ENCODE results near the gene KLHL18. TPM values are rescaled to one million over a fixed set of nuclear protein-coding genes. Genes with fewer than 3 reads are reported as not detected.
"Not testable (repeated sequence)": the region's sequence is repeated elsewhere in the genome, so short reads cannot be mapped to it uniquely, and the experiment has no call there.

The KLHL18 gene
- total RNA-seq, 1 donor from 2014 or later: 49.8 TPM

DNA sequence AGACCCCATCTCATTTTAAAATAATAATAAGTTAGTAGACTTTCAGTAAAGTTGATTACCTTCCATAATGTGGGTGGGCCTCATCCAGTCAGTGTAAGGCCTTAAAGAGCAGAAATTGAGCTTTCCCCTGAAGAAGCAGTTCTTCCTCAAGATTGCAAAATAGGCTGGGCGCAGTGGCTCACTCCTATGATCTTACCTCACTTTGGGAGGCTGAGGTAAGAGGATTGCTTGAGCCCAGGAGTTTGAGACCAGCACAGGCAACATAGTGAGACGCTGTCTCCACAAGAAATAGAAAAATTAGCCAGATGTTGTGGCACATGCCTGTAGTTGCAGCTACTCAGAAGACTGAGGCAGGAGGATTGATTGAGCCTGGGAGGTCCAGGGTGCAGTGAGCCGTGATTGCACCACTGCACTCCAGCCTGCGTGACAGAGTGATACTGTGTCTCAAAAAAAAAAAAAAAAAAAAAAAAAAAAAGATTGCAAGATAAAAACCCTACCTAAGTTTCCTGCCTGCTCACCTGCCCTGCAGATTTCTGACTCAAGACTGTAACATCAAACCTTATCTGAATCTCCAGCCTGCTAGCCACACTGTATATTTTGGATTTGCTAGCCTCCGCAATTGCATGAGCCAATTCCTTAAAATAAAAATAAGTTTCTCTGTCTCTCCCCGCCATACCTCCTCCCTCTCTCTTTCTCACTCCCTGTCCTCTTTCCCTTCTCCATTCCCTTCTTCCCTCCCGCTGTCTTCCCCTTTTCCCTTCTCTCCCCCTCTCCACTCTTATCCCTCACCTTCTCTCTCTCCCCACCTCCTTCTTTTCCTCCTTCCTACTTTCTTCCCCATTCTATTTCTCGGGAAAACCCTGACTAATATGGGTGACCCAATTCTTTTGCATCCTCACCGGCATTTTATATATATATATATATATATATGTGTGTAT, 16.9 kb downstream of the KLHL18 start:
- intact Hi-C loops (cut with DNase I): no loop called here
- DNase-seq (ENCODE audit: missing footprints) (no peak), ATAC-seq (no peak)

DNA sequence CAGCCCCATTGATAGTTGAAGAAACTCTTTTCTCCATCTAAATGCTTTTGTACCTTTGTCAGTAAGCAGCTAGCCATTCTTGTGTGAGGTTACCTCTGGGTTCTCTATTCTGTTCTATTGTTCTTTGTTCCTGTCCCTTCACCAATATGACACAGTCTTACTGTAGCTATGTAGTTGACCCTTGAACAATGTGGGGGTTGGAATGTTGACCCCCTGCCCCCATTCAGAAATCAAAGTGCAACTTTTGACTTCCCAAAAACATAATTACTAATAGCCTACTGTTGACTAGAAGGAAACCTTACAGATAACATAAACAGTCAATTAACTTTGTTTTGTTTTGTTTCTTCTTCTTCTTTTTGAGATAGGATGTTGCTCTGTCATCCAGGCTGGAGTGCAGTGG, 18.7 kb downstream of the KLHL18 start:
- intact Hi-C loops (cut with DNase I): no loop called here
- ATAC-seq: no peak
- no peak for DNase-seq (ENCODE audit: missing footprints)

DNA sequence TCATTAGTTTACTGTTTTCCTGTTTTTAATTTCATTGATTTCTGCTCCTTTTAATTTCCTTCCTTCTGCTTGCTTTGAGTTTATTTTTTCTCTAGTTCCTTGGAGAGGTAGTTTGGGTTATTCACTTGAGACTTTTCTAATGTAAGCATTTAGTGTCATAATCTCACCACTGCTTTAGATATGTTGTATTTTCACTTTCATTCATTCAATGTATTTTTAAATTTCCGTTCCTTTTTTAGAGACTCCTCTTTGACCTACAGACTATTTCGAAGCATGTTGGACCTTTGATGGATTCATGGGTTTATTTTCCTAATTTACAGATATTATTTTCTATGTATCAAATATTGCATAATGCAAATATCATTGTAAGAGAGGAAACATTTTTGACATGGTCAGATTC, 23.3 kb downstream of the KLHL18 start:
- no peak for DNase-seq (ENCODE audit: missing footprints)
- no peak for ATAC-seq
- intact Hi-C loops (cut with DNase I): no loop called here

DNA sequence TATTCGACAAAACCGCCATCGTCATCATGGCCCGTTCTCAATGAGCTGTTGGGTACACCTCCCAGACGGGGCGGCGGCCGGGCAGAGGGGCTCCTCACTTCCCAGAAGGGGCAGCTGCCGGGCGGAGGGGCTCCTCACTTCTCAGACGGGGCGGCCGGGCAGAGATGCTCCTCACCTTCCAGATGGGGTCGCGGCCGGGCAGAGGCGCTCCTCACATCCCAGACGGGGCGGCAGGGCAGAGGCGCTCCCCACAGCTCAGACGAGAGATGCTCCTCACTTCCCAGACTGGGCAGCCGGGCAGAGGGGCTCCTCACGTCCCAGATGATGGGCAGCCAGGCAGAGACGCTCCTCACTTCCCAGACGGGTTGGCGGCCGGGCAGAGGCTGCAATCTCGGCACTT, 26.5 kb downstream of the KLHL18 start:
- ATAC-seq; intact Hi-C loops (cut with DNase I); DNase-seq (ENCODE audit: missing footprints): not testable (repeated sequence)

DNA sequence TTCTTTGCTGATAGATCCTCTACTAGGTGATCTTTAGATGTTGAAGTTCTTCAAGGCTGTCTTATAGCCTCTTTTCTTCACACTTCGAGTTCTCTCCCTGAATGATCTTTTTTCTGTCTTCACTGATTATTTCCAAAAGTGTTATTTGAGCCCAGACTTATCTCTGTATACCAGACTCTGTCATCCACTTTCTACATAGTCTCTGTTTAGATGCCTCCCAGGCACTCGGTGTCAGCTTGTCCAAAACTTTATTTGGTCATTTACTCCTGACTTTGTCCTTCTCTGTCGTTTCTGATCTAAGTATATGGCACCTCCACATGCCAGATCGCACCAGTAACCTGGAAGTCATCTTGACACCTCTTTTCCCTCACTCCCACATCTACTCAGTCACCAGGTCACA, 27.6 kb downstream of the KLHL18 start:
- no peak for DNase-seq (ENCODE audit: missing footprints)
- intact Hi-C loops (cut with DNase I): no loop called here

DNA sequence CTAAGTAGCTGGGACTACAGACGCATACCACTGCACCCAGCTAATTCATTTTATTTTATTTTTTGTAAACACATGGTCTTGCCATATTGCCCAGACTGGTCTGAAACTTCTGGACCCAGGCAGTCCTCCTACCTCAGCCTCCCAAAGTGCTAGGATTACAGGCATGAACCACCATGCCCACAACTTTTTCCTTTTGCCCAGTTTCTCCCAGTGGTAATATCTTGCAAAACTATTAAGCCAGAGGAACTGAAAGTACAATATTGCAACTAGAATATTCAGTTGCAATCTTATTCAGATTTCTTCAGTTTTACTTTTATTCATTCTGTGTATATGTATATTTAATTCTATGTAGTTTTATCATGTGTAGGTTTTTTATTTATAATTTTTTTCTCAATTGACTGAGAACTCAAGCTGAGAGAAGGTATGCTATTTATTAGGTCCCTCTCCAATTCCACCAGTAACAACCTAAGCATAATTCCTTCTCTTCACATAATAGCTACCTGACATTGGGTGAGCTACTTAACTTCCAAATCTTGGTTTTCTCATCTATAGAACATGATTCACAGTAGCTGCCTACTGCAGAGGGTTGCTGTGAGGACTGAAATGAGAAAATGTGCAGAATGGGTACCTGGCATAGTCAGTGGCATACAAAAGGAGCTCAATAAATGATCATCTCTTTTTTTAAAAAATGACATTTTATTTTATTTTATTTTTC, 30.8 kb downstream of the KLHL18 start:
- intact Hi-C loops (cut with DNase I): no loop called here
- no peak for DNase-seq (ENCODE audit: missing footprints)
- no peak for ATAC-seq

More for the DNA sequence above, 27.6 kb downstream of the KLHL18 start:
- ATAC-seq: no peak

DNA sequence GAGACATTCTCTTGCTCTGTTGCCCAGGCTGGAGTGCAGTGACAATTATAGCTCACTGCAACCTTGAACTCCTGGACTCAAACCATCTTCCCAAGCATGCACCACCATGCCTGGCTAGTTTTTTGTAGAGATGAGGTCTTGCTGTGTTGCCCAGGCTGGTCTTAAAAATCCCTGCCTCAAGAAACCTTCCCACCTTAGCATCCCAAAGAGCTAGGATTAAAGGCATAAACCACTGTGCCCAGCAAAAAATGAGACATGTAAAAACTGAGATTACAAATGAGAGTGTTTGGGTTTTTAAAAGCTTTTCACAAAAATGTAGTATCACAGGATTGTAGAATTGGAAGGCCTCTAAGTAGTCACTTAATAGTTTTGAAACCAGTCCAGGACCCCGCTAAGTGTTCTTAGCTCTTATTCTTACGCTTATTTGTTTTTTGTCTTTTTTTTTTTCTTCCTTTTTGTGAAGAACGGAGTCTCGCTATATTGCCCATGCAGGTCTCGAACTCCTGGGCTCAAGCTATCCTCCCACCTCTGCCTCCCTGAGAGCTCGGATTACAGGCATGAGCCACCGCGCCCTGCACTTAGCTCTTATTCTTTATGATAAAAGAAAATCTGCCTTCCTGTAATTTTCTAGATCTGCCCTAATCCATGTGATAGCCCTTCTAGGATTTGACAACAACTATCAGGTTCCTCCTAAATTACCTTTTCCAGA, 31.5 kb downstream of the KLHL18 start:
- DNase-seq (ENCODE audit: missing footprints) (no peak), ATAC-seq (no peak)
- intact Hi-C loops (cut with DNase I): no loop called here

DNA sequence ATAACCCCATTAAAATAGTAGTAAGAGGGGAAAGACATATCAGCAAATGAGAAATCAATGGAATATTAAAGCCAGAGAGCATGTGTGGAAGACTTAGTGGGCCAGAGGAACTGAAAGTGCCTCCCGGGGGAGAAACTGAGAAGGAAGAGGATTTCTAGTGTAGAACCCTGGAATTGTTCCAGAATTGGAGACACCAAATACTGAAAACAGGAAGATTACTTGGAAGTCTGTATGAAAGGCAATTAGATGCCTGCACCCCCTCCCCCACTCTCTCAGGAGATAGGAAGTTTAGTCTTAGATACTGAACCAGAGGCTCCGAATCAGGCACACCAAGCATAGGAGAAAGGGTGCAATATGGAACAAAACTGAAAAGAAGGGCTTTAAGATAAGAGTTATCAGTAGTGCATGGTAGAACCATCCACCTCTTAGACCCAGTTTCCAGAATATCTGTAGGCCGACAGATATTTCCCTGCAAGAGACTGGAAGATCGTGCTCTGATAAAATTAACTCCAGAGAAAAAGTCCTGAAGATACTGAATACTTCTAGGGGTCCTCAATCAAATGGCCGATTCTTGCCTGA, 32.4 kb downstream of the KLHL18 start:
- no peak for DNase-seq (ENCODE audit: missing footprints)
- peak; percentile 50 for ATAC-seq
- intact Hi-C loops (cut with DNase I): no loop called here

DNA sequence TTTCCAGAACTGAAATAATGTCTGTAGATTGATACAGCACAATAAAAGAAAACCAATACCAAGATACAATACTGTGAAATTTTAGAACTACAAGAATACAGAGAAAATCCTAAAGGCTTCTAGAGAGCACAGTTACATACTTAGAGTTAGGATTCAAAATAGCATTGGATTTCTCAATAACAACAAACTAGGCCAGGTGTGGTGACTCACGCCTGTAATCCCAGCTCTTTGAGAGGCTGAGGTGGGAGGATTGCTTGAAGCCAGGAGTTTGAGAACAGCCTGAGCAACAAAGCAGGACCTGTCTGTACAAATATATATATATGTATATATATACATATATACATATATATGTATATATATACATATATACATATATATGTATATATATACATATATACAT, 33.4 kb downstream of the KLHL18 start:
- intact Hi-C loops (cut with DNase I); ATAC-seq: not testable (repeated sequence)

DNA sequence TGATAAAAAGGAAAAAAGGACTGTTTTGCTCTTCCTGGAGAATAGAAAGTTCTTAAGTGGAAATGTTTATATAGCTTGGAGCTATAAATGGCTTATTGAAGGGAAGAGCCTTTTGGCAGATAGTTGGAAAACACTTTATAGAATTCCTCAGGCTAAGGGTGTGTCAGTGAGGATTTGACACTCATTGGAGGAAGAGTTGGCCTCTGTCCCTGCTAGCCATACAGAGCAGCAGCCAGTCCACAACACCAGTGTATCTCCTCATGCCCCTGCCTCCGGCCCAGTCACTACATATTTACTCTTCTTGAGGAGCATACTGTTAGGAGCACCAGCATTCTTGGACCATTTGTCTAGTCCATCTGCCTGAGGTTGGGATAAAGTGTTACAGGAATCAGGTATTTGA, 36.2 kb downstream of the KLHL18 start:
- no peak for DNase-seq (ENCODE audit: missing footprints)
- no peak for ATAC-seq
- intact Hi-C loops (cut with DNase I): no loop called here

More for the DNA sequence above, 33.4 kb downstream of the KLHL18 start:
- DNase-seq (ENCODE audit: missing footprints): not testable (repeated sequence)

DNA sequence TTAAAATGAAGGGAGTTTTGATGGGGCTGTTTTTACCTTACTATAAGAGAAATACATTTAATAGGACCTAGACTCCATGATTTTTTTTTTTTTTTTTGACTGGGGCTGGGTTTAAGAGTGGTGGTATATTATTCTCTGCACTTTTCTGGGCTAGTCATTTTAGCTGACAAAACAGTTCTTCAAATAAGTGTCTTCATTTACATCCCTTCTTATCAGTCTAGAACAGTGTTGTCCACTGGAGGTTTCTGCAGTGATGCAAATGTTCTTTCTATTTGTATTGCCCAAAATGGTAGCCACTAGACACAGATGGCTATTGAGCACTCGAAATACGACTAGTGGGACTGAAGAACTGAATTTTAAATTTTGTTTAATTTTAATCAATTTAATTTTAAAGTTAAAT, 37.2 kb downstream of the KLHL18 start:
- intact Hi-C loops (cut with DNase I): loop anchor here (5.0 kb wide), 1 partner anchor 38 kb away; the partner anchor contains the start of genes KIF9 and KLHL18
- DNase-seq (ENCODE audit: missing footprints) (no peak), ATAC-seq (no peak)

DNA sequence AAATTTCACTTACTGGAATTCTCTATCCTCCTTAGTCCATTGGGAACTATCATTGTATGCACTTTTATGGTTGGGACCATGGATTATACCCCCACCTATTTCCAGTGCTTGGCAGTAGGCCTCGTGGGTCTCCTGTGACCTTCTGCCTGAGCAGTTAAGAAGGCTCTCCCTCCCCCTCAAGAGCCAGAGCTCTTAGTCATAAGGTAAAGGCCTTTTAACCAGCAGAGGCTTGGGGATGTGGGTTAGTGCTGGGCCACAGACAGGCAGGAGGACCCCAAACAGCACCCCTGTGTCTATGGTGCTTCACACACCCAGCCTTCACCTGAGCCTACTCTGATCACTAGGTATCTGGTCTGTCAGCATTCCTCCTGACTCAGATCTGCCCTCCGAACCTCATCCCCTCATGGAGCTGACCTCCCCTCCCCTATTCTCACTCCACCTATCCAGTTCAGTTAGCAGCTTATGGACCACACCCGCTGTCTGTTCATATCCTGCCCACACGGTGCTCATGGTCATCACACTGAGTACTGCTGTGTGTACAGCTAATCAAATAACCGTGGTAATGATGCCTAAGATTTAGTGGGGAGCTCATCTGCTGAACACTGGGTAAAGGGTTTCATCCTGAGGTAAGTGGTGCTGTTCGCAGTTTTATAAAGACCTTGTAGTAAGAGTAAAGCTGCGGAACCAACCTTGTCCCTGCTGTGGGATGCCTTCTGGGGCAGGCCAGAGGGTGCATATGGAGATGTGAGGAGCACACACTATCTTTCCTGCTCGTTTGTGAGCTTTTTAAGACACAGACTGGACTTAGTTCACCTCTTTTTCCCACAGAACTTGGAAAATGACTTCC, 40.9 kb downstream of the KLHL18 start:
- DNase-seq (ENCODE audit: missing footprints): no peak
- intact Hi-C loops (cut with DNase I): loop anchor here (2.0 to 5.0 kb wide), 2 partner anchors 41 to 73 kb away; partner anchors contain the start of genes KIF9 and KLHL18
- ATAC-seq: no peak

DNA sequence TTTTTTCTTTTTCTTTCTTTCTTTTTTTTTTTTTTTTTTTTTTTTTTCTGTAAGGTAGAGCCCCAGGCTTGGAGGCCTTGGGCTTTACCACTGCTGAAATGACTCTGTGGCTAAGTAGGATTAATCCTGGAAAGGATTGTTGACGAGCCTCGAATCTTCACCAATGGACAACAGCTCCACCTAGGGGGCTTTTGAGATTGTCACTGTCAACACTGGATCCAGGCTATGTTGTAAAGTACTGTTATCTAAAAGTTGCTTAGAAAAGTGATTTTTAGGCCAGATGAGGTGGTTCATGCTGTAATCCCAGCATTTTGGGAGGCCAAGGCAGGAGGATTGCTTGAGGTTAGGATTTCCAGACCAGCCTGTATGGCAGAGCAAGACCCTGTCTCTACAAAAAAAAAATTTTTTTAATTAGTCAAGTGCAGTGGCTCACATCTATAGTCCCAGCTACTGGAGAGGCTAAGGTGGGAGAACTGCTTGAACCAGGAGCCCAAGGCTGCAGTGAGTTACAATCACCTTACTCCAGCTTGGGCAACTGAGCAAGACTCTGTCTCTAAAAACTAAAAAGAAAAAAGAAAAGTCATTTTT, 41.6 kb downstream of the KLHL18 start:
- intact Hi-C loops (cut with DNase I): loop anchor here (2.0 to 5.0 kb wide), 2 partner anchors 42 to 74 kb away; partner anchors contain the start of genes KIF9 and KLHL18
- DNase-seq (ENCODE audit: missing footprints) (no peak), ATAC-seq (peak; percentile 85)

DNA sequence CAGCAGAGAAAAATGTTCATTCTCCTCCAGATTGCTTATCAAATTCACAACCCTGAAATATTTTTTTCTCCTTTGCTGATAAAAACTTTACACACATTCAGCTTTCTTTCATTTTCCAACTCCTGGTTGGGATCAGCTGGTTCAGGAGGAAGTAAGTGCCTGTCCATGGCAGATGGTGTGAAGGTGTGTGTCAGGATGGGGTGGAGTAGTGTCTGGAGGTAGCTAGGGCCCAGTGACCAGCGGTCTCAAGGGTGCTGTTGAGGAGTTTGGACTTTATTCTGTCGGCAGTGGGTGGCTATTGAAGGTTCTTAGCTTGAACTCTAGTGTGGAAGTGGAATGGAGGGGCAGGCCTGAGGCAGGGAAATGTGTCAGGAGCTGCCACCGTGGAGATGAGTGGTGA, 51.2 kb downstream of the KLHL18 start:
- ATAC-seq (no peak), DNase-seq (ENCODE audit: missing footprints) (no peak)
- intact Hi-C loops (cut with DNase I): no loop called here

DNA sequence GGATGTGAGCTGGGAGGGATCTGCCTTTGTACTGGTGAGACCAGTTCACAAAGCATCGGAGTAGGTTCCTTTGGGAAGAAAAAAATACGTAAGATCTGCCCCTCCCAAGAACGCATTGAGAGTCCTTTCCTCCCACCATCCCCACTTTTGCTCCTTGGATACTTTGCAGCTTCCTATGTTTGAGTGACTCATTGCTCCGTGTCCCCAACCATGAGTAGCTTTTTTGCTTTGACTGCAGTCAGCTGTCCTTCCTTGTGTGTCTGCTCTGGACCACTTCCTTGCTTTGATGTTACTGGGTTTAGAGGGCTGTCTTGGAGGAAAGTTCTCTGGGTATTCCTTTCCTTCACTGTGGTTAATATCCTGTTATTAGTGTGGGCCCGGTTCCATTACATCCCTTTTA, 54.9 kb downstream of the KLHL18 start:
- ATAC-seq: no peak
- intact Hi-C loops (cut with DNase I): no loop called here
- DNase-seq (ENCODE audit: missing footprints): no peak

DNA sequence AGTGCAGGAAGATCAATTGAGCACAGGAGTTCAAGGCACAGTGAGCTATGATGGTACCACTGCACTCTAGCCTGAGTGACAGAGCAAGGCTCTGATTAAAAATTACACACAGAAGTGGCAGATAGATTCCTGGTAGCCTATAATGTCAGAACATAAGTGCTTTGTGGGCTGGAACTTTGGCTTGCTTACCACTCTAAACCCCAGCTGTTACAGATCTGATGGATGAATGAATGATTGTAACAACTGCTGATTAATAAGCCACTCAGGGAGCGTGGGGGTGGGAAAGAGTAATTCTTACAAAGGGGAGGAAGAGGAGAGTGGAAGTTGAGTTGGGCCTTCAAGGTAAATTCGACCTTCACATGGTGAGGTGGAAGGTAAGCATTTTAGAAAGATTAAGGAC, 57.2 kb downstream of the KLHL18 start:
- intact Hi-C loops (cut with DNase I): no loop called here
- DNase-seq (ENCODE audit: missing footprints): no peak
- ATAC-seq: no peak

DNA sequence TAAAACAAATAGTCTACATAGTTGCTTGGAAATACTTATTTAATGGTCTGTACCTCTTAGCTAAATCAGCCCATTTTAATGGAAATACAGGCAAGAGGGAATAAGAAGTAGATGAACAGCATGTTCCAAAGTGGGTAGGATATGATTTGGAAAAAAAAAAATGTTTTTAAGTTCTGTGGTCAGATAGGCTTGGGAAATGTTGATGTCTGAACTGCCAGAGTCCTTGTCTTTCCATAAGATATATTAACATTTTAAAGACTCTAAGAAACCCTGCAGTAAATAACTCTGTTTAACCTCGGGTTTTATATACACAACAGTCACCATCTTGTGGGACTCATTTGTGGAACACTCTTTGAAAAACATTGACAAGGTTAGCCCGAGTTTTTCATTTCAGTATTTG, 58.1 kb downstream of the KLHL18 start:
- DNase-seq (ENCODE audit: missing footprints): no peak
- ATAC-seq: no peak
- intact Hi-C loops (cut with DNase I): no loop called here

DNA sequence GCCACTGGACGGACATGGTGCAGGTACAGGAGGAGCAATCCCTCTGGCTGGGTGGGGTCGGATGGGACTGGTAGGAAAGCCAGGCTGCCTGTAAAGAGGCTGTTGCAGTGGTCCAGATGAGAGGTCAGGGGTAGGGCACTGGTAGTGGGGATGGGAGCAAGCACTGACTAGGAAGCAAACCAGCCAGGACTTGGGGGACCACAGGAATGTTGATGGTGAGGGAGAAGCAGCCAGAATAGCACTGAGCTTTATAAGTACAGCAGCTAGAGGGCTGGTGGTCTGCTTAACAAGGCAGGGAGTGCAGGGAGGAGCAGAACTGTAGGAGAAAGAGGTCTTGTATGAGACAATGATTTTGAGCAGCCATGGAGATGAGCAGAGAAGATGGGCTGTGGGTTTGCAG, 59.4 kb downstream of the KLHL18 start:
- DNase-seq (ENCODE audit: missing footprints): no peak
- ATAC-seq: no peak

More for the DNA sequence above, 59.4 kb downstream of the KLHL18 start:
- intact Hi-C loops (cut with DNase I): no loop called here

Data from Right ventricle myocardium inferior (tissue), 1 donor.